HG02763 (cell line): ENCODE results near the gene PDE3A.

Experiments used
- ATAC-seq: cut with Tn5 transposase; IDR thresholded peaks from one replicate; pipeline ENCODE4 v1.9.1; 2021; ENCODE audit warnings: mild to moderate bottlenecking, moderate library complexity; ENCODE audit not compliant: unreplicated experiment

Gene PDE3A

GRCh38 chr12:20657496-20657895 is 289.2 kb downstream of the PDE3A start:
- no peak for ATAC-seq

DNA sequence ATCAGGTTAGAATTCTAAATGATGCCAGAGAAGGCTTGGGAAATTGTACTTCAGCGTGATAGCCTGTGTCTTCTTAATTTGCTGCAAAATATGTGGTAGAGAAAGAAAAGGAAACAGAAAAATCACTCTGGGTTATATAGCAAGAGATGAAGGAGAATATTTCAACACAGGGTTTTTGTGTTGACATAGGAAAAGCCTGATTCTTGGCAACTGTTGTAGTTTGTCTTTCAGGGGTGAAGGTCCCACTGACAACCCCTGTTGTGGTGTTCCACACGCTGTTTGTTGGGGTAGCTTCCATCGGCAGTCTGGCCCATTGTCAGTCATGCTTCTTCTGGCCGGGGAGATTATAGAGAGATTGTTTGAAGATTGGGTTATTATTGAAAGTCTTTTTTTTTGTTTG is 313.0 kb downstream of the PDE3A start:
- ATAC-seq = no peak

DNA sequence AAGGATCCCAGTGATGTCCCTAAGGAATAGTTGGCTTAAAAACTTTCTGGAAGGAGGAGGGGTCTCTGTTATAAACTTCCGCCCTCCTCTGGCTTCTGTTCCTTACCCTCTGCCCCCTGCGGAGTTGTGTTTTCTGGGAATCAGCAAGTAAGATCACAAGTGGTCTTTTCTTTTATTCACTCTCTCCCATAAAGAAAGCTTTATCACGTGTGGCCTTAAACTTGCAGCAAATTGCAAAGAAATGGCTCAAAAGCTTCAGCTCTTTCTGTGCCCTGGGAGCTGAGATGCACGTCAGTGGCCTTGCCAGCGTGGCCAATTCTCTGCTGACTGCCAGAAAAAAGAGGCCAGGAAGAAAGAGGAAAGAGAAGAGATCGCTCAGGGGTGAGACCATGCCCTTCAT is 326.9 kb downstream of the PDE3A start, which contains the start of gene SLCO1C1:
Gene SLCO1C1, plus strand, starts transcription at position 101 of the 400 bp plus-strand sequence. CDS start 4,245 bp downstream, outside the sequence.
- ATAC-seq = no peak

DNA sequence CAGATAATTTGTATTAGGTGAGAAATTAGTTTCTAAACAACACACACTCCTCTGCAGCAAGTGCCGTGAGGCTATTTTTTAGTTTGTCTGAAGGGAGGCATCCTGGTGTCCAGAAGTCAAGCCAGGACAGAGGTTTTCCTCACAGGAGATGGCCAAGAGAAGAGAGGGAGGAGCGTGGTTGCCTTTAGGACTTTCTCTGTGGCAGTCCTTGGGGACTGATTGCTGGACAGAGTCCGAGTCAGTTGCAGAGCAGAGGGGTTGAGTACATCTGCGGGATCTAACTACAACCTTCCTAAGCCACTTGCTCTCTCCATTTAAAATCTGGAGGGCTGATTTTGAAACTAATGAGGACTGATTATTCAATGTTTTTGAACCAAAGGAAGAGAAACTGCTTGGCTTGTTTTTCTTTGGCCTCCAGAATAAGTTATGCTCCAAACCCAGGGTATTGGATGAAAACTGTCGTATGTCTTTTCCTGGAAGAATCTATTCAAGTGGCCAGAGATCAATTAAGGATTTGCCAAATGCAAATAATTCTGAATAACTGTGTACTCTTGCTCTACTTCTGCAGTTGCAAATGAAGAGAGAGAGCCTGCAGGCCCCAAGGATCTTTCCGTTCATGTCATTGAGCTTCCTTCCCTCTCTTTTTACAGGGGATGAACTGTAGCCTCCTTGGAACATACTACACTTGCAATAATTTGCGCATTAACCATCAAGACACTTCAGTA is 328.0 kb downstream of the PDE3A start:
- no peak for ATAC-seq

DNA sequence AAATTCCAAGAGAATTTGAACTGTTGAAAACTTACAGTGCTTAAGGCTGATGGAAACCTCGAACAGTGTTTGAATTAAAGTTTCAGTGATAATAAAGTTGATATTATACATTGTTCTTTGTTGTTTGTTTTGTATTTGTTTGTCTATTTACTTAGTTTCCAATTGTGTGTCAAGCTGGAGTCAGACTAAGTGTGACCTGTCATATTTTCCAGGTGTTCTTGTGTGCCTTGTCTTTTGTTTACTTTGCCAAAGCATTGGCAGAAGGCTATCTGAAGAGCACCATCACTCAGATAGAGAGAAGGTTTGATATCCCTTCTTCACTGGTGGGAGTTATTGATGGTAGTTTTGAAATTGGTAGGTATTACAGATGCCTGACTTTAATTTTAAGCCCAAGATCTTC is 332.8 kb downstream of the PDE3A start:
- no peak for ATAC-seq

DNA sequence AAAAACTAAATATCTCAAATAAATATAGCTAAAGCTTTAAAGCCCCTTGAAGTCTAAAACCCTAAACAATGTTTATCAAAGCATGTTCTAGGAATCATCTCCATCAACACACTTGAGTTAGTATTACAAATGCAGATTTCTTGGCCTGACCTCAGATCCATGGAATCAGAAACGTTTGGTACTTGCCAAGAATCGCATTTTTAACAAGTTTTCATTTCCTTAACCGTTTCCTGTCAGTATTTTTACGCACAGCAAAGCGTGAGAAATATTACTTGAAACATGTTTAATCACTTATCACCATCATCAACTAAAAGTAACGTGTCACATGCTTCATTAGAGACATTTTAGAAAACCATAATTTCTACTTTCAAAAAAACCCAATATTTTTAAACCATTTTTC is 336.5 kb downstream of the PDE3A start:
- no peak for ATAC-seq

DNA sequence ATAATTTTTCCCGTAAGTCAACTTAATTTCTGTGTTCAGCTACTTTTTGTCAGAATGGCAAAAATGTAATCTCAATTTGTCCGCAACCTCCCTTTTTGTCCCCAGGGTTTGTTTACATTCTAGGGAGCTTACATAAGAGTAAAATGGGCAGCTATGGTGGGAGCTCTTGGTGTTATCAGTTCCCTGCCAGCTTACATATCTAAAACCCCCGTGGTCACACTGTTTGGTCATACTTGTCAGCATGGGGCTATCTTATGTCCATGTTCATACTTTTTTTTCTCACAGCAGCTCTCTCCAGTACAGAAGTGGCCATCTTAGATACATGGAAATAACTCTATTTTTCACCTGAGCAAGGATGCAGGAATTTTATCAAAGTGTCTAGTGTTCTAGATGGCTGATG is 343.5 kb downstream of the PDE3A start:
- ATAC-seq = no peak

DNA sequence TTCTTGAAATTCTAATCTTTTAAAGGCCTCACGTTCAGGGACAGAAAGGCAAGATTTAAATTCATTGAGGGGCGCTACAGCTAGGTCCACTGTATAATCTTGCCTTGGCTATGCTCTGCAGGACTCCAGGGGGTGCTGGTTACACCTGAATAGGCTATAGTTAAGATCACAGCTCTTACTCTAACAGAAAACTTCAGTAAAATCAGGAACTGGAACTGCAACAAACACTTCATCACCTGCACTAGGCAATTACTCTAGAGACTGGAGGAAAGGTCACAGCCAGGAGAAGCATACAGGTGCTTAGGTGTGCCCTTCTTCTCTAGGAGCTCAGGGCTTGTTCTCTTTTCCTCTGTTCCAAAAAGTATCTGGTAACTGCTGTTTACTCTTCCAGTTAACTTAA is 347.7 kb downstream of the PDE3A start:
- ATAC-seq = no peak

- no peak for ATAC-seq
These were observed 348.6 kb downstream of the PDE3A start for GRCh38 chr12:20716985-20717384.

GRCh38 chr12:20718294-20718693 is 350.0 kb downstream of the PDE3A start:
- ATAC-seq = no peak

- ATAC-seq = no peak
These were observed 353.8 kb downstream of the PDE3A start for GRCh38 chr12:20722142-20722541.

DNA sequence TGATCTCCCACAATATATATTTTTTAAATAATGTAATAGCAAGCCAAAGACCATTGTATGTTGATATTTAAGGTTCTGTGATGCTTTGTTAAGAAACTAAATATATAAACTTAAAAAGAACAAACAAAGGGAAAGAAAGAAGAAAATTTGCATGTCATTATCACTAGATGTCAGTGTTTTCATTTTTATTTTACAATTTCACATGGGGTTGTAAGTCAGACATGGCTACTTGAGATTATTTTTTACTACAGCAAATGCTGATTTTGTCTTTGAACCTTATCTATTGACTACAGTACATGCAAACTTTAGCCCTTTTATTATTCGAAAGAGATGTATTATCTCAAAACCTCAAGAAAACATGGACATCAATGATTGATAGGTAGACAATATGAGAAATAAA is 362.9 kb downstream of the PDE3A start:
- no peak for ATAC-seq
